Transverse colon (tissue), 4 donors: ENCODE results near the gene GPS1. TPM values are rescaled to one million over a fixed set of nuclear protein-coding genes. Genes with fewer than 3 reads are reported as not detected.

Experiments used
- DNase-seq: peaks from one replicate; pipeline ENCODE4 v3.0.0-alpha.2; 2019
- H3K27ac ChIP-seq, 4 donors: fragments of 200-600 bp; sonication (generic); 2 replicates each; pipeline ENCODE4 v1.5.1; 2016 to 2018; ENCODE audit warnings: inconsistent platforms in 4 of 4
- H3K27me3 ChIP-seq: fragments of 200-600 bp; sonication (generic); 2 replicates; pipeline ENCODE4 v1.5.1; 2017; ENCODE audit warnings: inconsistent platforms
- H3K36me3 ChIP-seq, 4 donors: fragments of 200-600 bp; sonication (generic); 2 replicates each; pipeline ENCODE4 v1.5.1; 2017 to 2019; ENCODE audit warnings: inconsistent platforms in 4 of 4
- H3K4me1 ChIP-seq, 4 donors: fragments of 200-600 bp; sonication (generic); 2 replicates each; pipeline ENCODE4 v1.5.1; 2017 to 2020; ENCODE audit warnings: inconsistent platforms in 4 of 4
- H3K4me3 ChIP-seq, 4 donors: fragments of 200-600 bp; sonication (generic); 1 replicate in 1 of 4; 2 replicates in 3 of 4; pipeline versions ENCODE4 v1.5.1 to v1.6.1; 2017 to 2019; ENCODE audit warnings: inconsistent platforms in 4 of 4
- H3K9me3 ChIP-seq, 2 donors: fragments of 200-600 bp; sonication (generic); 2 replicates each; pipeline ENCODE4 v1.5.1; 2017 to 2019; ENCODE audit warnings: inconsistent platforms in 2 of 2
- CTCF ChIP-seq, 5 experiments: fragments of 200-600 bp in 3 of 5; fragments of 450-650 bp in 2 of 5; sonication (generic) in 3 of 5; IDR thresholded peaks; 1 replicate in 2 of 5; 2 replicates in 3 of 5; pipeline ENCODE4 v1.5.1; 2016 to 2017; ENCODE audit warnings: antibody characterized with exemption in 5 of 5, inconsistent platforms in 3 of 5, mild to moderate bottlenecking in 2 of 5, moderate library complexity in 1 of 5
- EP300 ChIP-seq: sonication (generic); formaldehyde crosslinking; IDR thresholded peaks from one replicate; pipeline ENCODE4 v1.6.1; 2017; ENCODE audit warnings: antibody characterized with exemption, low read depth
- POLR2A ChIP-seq: fragments of 450-650 bp; IDR thresholded peaks from one replicate; pipeline ENCODE4 v1.6.1; 2016; ENCODE audit warnings: antibody characterized with exemption, mild to moderate bottlenecking, moderate library complexity
- POLR2AphosphoS5 ChIP-seq, 3 donors: sonication (generic); formaldehyde crosslinking; IDR thresholded peaks; one replicate each; pipeline ENCODE4 v1.6.1; 2016; ENCODE audit warnings: antibody characterized with exemption in 3 of 3
- WGBS, 2 donors: methylation state at CpG; one replicate each; pipeline ENCODE4 v1.1.5; 2018; ENCODE audit warnings: low coverage in 1 of 2; 5-methylcytosine and 5-hydroxymethylcytosine counted together
- in situ Hi-C, 4 donors: fragments of 200-750 bp; cut with MboI; loops; one replicate each; pipeline versions ENCODE4 v1.15.0 to v1.15.1; 2017; ENCODE audit warnings: low sequenced_read_pairs in 3 of 4, low pct_ligation_motif_present in 1 of 4, low pct_unique_long_range_greater_than_20kb in 1 of 4
- intact Hi-C: fragments of 100-400 bp; cut with DNase I; formaldehyde crosslinking; loops from one replicate; pipeline ENCODE4 v1.15.1; 2023; ENCODE audit warnings: low total_unique reads
- total RNA-seq, 4 donors: library from RNA; depleted of rRNA; stranded (reverse); fragments of >200 nt; gene quantifications; one replicate each; pipeline ENCODE4 v1.1.0, GENCODE V29; 2016

GPS1 gene
- total RNA-seq, 4 donors from 2014 or later: 42.0 to 160 (median 85.5) TPM

GRCh38 chr17:82018989-82019689 lies 32.6 kb upstream of the GPS1 start:
- intact Hi-C loops (no loop called here), in situ Hi-C loops (no loop called here)
- H3K36me3 ChIP-seq: no peaks in the 10 kb centered on the region
- peaks cover 19 to 34% (median 31%) of the 10 kb centered on the region in 4 donors for H3K4me1 ChIP-seq
- H3K4me3 ChIP-seq: no peak overlapping the region
- TF ChIP-seq POLR2AphosphoS5 (IDR thresholded peaks at IDR 0.05) (no peak), POLR2A (no peak), CTCF (IDR thresholded peaks at IDR 0.05) (no peak), EP300 (no peak)
- WGBS, 2 donors: 91% methylated on average over 33 of the region's 33 CpGs; no CpG with 5 or more reads in 1 of the 2 donors
- DNase-seq: no peak
- no peak overlapping the region for H3K27ac ChIP-seq
- H3K27me3 ChIP-seq: no peaks in the 10 kb centered on the region
- no peaks in the 10 kb centered on the region for H3K9me3 ChIP-seq

DNA sequence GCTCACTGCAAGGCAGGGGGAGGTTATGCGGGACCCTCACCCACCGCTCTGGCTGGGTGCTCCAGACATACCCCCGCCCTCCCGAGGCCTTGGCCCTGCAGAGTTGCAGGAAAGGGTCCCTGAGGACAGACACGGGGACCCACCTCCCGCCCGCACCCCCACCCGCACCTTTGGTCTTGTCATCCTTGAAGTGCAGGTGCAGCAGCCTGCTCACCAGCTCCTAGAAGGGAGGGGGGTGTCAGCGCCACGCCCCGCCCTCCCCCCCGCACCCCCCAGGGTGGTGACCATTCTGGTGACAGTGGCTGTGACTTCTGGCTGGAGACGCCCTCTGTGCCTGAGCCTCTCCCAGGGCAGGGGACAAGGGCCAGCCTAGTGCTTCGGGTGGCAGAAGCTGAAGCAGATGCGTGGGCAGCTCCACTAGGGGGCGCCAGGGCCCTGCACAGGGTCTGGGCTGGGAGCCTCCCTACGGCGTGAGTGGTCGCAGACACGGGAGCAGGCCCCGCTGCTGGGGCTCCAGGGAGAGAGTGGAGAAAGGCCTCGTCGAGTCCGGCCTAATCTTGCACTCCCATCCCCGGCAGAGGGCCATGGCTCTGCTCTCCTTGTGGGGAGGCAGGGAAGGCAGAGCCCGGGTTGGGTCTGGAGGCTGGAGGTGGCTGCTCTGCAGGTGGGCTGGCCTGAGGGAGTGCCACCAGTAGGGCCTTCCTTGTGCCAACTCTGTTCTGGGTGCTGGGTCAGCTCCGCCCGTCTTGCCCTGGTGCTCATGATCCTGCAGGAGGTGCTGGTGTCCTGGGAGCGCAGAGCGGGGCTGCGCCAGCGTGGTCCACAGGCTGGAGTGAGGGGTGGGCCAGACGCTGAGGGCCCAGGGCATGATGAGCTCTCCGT lies 31.8 kb upstream of the GPS1 start:
- intact Hi-C loops: loop anchor here (2.0 kb wide), 1 partner anchor 61 kb away; no protein-coding TSS in a partner anchor
- H3K27ac ChIP-seq: no peak overlapping the region

DNA sequence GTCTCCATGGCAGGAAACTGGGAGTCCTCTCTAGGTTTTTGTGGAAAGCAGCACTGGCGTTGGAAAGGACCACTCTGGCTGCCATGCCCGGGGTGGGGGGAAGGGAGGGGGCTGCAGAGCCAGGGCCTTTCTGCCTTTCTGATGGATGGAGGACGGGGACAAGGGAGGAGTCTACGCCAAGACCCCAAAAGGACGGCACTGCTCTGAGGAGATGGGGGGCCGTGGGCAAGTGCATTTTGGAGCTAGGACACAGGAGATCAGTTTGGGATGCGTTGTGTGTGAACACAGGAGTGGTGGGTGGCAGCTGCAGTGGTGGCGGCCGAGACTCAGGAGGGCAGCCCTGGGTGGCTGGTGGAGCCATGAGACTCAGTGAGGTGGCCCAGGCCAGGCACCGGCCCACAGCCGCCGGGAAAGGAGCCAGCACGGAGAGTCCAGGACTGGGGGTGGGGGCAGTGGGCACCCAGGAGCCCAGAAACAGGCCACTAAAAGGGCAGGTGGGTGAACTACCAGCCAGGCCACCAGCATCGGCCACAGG lies 31.1 kb upstream of the GPS1 start:
- in situ Hi-C loops: no loop called here
- peaks cover 20 to 42% (median 34%) of the 10 kb centered on the region in 4 donors for H3K4me1 ChIP-seq
- DNase-seq: no peak
- no peak overlapping the region for H3K4me3 ChIP-seq
- 75 to 87% methylated on average over 3 to 14 of the region's 14 CpGs for WGBS, 2 donors
- no peaks in the 10 kb centered on the region for H3K36me3 ChIP-seq
- no peak for TF ChIP-seq POLR2AphosphoS5 (IDR thresholded peaks at IDR 0.05)
- no peak for TF ChIP-seq POLR2A
- no peak for TF ChIP-seq CTCF (IDR thresholded peaks at IDR 0.05)
- no peak for TF ChIP-seq EP300
- H3K9me3 ChIP-seq: no peaks in the 10 kb centered on the region
- intact Hi-C loops: loop anchor here (2.0 kb wide), 1 partner anchor 62 kb away; no protein-coding TSS in a partner anchor
- H3K27ac ChIP-seq: no peak overlapping the region
- H3K27me3 ChIP-seq: no peaks in the 10 kb centered on the region

More for the DNA sequence above, 31.8 kb upstream of the GPS1 start:
- DNase-seq: peak; percentile 70
- Histone ChIP-seq H3K9me3 (no peaks in the 10 kb centered on the region), H3K4me1 (peaks cover 20 to 42% (median 34%) of the 10 kb centered on the region in 4 donors), H3K36me3 (no peaks in the 10 kb centered on the region), H3K27me3 (no peaks in the 10 kb centered on the region), H3K4me3 (no peak overlapping the region)
- peak; percentile 62 to 77 (median 72) for TF ChIP-seq CTCF (IDR thresholded peaks at IDR 0.05)
- TF ChIP-seq POLR2AphosphoS5 (IDR thresholded peaks at IDR 0.05): no peak
- in situ Hi-C loops: no loop called here
- 67% methylated on average over 31 of the region's 34 CpGs; no CpG with 5 or more reads in 1 of the 2 donors for WGBS, 2 donors
